ENCODE measurements around the gene MOBP.

The MOBP gene

DNA sequence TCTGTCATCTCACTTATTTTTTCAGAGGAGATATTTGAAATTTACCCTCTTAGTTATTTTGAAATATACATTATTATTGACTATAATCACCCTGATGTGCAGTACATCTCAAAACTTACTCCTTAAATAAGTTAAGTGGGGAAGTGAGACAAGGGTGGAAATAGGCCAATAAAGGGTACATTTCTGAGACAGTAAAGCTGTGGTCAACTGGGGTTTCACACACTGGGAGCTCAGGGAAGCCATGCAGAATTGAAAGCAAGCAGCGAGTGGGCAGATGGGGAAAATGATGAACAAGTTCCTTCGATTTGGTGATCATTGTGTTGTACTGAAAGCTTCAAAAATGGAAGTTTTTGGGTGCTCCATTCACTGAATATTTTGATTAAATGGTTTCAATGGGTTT is 21.6 kb upstream of the MOBP start:
- Histone ChIP-seq H3K9me2 (replicated peaks; ENCODE audit: control insufficient read depth, low read length) (no peaks in the 10 kb centered on the region), H3K27ac (ENCODE audit: low read depth, low read length) (no peak overlapping the region), H3K4me2 (ENCODE audit: low read length) (no peak overlapping the region), H4K20me1 (ENCODE audit: control insufficient read depth, insufficient read depth, low read depth, low read length) (no peaks in the 10 kb centered on the region), H3K79me2 (ENCODE audit: control insufficient read depth, low read length) (no peaks in the 10 kb centered on the region), H3K36me3 (ENCODE audit: control insufficient read depth, low read length) (no peaks in the 10 kb centered on the region), H3K4me1 (ENCODE audit: control insufficient read depth, low read length) (no peaks in the 10 kb centered on the region), H3K9me3 (ENCODE audit: control insufficient read depth, insufficient read depth, low read length) (no peaks in the 10 kb centered on the region), H3K4me3 (ENCODE audit: low read length) (no peak overlapping the region), H3K27me3 (ENCODE audit: control insufficient read depth, low read length) (peaks cover 9% of the 10 kb centered on the region), H3F3A (ENCODE audit: control insufficient read depth, insufficient read depth) (no peaks in the 10 kb centered on the region)
- TF ChIP-seq EZH2phosphoT487 (IDR thresholded peaks at IDR 0.05; ENCODE audit: borderline replicate concordance, low read length), result no peak
- TF ChIP-seq, protein P1, sequence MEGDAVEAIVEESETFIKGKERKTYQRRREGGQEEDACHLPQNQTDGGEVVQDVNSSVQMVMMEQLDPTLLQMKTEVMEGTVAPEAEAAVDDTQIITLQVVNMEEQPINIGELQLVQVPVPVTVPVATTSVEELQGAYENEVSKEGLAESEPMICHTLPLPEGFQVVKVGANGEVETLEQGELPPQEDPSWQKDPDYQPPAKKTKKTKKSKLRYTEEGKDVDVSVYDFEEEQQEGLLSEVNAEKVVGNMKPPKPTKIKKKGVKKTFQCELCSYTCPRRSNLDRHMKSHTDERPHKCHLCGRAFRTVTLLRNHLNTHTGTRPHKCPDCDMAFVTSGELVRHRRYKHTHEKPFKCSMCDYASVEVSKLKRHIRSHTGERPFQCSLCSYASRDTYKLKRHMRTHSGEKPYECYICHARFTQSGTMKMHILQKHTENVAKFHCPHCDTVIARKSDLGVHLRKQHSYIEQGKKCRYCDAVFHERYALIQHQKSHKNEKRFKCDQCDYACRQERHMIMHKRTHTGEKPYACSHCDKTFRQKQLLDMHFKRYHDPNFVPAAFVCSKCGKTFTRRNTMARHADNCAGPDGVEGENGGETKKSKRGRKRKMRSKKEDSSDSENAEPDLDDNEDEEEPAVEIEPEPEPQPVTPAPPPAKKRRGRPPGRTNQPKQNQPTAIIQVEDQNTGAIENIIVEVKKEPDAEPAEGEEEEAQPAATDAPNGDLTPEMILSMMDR (IDR thresholded peaks at IDR 0.05; ENCODE audit: low read depth, low read length, poor library complexity, severe bottlenecking), result no peak

DNA sequence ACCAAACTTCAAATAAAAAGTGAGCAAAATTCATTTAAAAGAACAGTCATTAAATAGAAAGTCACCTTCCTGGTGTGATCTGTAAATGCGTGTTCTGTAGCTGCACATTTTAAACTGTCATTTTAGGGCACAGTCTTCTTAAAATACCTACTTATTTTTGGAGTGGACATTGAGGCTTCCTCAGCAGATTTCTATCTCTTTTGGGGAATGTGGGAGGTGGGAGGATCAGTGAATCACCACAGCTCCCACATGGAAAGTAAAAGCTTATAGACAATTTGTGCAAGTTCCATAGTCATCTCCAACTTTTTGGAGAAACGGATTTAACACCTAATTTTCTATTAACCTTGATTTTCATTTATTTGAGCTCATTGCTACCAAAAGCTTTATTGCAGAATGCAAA is 21.0 kb upstream of the MOBP start:
- no peaks in the 10 kb centered on the region for H3F3A ChIP-seq (ENCODE audit: control insufficient read depth, insufficient read depth)

DNA sequence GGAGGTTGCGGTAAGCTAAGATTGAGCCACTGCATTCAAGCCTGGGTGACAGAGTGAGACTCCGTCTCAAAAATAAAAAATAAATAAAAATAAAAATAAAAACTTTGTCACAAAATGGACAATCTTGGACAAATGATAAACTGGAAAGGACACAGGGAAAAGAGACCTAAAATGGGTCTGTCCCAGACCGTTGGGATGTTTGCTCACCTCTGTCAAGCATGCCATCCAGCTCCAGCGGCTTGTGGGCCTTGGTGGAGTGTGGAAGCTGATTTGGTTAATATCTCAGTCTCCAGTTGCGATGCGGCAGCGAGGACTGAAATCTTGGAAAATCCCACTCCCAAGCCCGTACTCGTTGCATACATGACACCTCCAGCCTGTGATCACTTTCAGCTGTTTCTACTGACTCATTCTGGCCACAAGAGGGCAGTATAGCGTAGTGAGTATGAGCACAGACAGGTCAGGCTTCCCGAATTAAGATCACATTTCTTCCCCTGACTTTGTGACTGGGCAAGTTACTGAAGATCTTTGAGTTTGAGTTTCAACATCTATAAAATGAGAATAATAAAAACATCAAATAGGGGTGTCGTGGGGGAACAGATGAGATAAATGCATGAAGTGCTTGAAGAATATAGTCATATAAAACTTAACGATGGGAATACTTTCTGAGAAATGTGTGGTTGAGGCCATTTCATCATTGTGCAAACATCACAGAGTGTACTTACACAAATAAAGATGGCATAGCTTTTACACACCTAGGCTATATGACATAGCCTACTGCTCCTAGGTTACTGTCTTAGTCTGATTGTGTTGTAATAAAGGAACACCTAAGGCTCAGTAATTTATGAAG is 19.6 kb upstream of the MOBP start:
- Histone ChIP-seq H3K9me2 (replicated peaks; ENCODE audit: control insufficient read depth, low read length) (no peaks in the 10 kb centered on the region), H4K20me1 (ENCODE audit: control insufficient read depth, insufficient read depth, low read depth, low read length) (no peaks in the 10 kb centered on the region), H3K79me2 (ENCODE audit: control insufficient read depth, low read length) (no peaks in the 10 kb centered on the region), H3K27me3 (ENCODE audit: control insufficient read depth, low read length) (peaks cover 4% of the 10 kb centered on the region; the same call in 1 of the 2 replicates), H3K4me3 (ENCODE audit: low read length) (no peak overlapping the region), H3K36me3 (ENCODE audit: control insufficient read depth, low read length) (no peaks in the 10 kb centered on the region), H3K4me2 (ENCODE audit: low read length) (no peak overlapping the region), H3K27ac (ENCODE audit: low read depth, low read length) (no peak overlapping the region), H3K9me3 (ENCODE audit: control insufficient read depth, insufficient read depth, low read length) (no peaks in the 10 kb centered on the region), H3F3A (ENCODE audit: control insufficient read depth, insufficient read depth) (no peaks in the 10 kb centered on the region), H3K4me1 (ENCODE audit: control insufficient read depth, low read length) (no peaks in the 10 kb centered on the region)
- TF ChIP-seq, protein P1 (IDR thresholded peaks at IDR 0.05; ENCODE audit: low read depth, low read length, poor library complexity, severe bottlenecking), result peak; percentile 89
- TF ChIP-seq EZH2phosphoT487 (IDR thresholded peaks at IDR 0.05; ENCODE audit: borderline replicate concordance, low read length), result no peak

More for the DNA sequence above, 21.0 kb upstream of the MOBP start:
- Histone ChIP-seq H3K79me2 (ENCODE audit: control insufficient read depth, low read length) (no peaks in the 10 kb centered on the region), H3K4me3 (ENCODE audit: low read length) (no peak overlapping the region), H3K36me3 (ENCODE audit: control insufficient read depth, low read length) (no peaks in the 10 kb centered on the region), H3K9me3 (ENCODE audit: control insufficient read depth, insufficient read depth, low read length) (no peaks in the 10 kb centered on the region), H3K27ac (ENCODE audit: low read depth, low read length) (no peak overlapping the region), H3K4me1 (ENCODE audit: control insufficient read depth, low read length) (no peaks in the 10 kb centered on the region), H3K9me2 (replicated peaks; ENCODE audit: control insufficient read depth, low read length) (no peaks in the 10 kb centered on the region), H3K4me2 (ENCODE audit: low read length) (no peak overlapping the region), H4K20me1 (ENCODE audit: control insufficient read depth, insufficient read depth, low read depth, low read length) (no peaks in the 10 kb centered on the region), H3K27me3 (ENCODE audit: control insufficient read depth, low read length) (peaks cover 9% of the 10 kb centered on the region)
- TF ChIP-seq, protein P1 (IDR thresholded peaks at IDR 0.05; ENCODE audit: low read depth, low read length, poor library complexity, severe bottlenecking), result no peak
- TF ChIP-seq EZH2phosphoT487 (IDR thresholded peaks at IDR 0.05; ENCODE audit: borderline replicate concordance, low read length), result no peak
